HG03571 (cell line): ENCODE results near the gene RBKS.
"Not testable (repeated sequence)": the region's sequence is repeated elsewhere in the genome, so short reads cannot be mapped to it uniquely, and the experiment has no call there.

Experiments
- ATAC-seq: cut with Tn5 transposase; IDR thresholded peaks from one replicate; pipeline ENCODE4 v1.9.1; 2021; ENCODE audit not compliant: unreplicated experiment

Gene RBKS

GRCh38 chr2:27875089-27875881 is 14.9 kb downstream of the RBKS start:
- no peak for ATAC-seq

GRCh38 chr2:27873091-27873490 is 17.1 kb downstream of the RBKS start:
- ATAC-seq = no peak

GRCh38 chr2:27871802-27872201 is 18.4 kb downstream of the RBKS start:
- ATAC-seq = no peak

- ATAC-seq = no peak
These were observed 19.5 kb downstream of the RBKS start for GRCh38 chr2:27870724-27871123.

- no peak for ATAC-seq
These were observed 20.4 kb downstream of the RBKS start for GRCh38 chr2:27869763-27870162.

GRCh38 chr2:27866237-27866636 is 23.9 kb downstream of the RBKS start:
- ATAC-seq = no peak

GRCh38 chr2:27863955-27864354 is 26.2 kb downstream of the RBKS start:
- ATAC-seq = not testable (repeated sequence)

GRCh38 chr2:27863146-27863545 is 27.0 kb downstream of the RBKS start:
- no peak for ATAC-seq

GRCh38 chr2:27860111-27860510 is 30.1 kb downstream of the RBKS start:
- no peak for ATAC-seq

- no peak for ATAC-seq
These were observed 32.6 kb downstream of the RBKS start for GRCh38 chr2:27857417-27858172.

GRCh38 chr2:27856956-27857355 is 33.2 kb downstream of the RBKS start:
- ATAC-seq = no peak

GRCh38 chr2:27856386-27856785 is 33.8 kb downstream of the RBKS start:
- ATAC-seq = no peak

- ATAC-seq = no peak
These were observed 34.7 kb downstream of the RBKS start for GRCh38 chr2:27855476-27855875.

GRCh38 chr2:27854229-27854862 is 35.8 kb downstream of the RBKS start:
- ATAC-seq = no peak

- no peak for ATAC-seq
These were observed 37.5 kb downstream of the RBKS start for GRCh38 chr2:27852691-27853090.

GRCh38 chr2:27849558-27850205 is 40.5 kb downstream of the RBKS start:
- no peak for ATAC-seq

- ATAC-seq = no peak
These were observed 42.9 kb downstream of the RBKS start for GRCh38 chr2:27847333-27847732.

- ATAC-seq = no peak
These were observed 45.3 kb downstream of the RBKS start for GRCh38 chr2:27844821-27845255.

GRCh38 chr2:27843992-27844391 is 46.2 kb downstream of the RBKS start:
- no peak for ATAC-seq

- no peak for ATAC-seq
These were observed 47.3 kb downstream of the RBKS start for GRCh38 chr2:27842894-27843293.

- no peak for ATAC-seq
These were observed 51.1 kb downstream of the RBKS start for GRCh38 chr2:27839022-27839618.
